SHP77 (cell line): Measurements from ENCODE around the gene HSBP1.

Experiments
- DNase-seq, 2 experiments: peaks; one replicate each; lab custom pipeline; 2025; lab: John Stamatoyannopoulos, UW

Gene HSBP1

GRCh38 chr16:83807710-83808572 lies at the start of gene HSBP1:
TSS of gene HSBP1 (plus strand) at chr16:83807978. CDS start at chr16:83808077, 99 bp downstream.
- peak; percentile 90 to 94 for DNase-seq

GRCh38 chr16:83762141-83762991 lies 45.4 kb upstream of the HSBP1 start:
- no peak for DNase-seq

- DNase-seq: no peak
Observed at GRCh38 chr16:83762992-83763358, 44.8 kb upstream of the HSBP1 start.

GRCh38 chr16:83768986-83769385 lies 38.8 kb upstream of the HSBP1 start:
- no peak for DNase-seq

GRCh38 chr16:83769397-83770008 lies 38.3 kb upstream of the HSBP1 start:
- DNase-seq: no peak

- DNase-seq: peak; percentile 57 to 67
Observed at GRCh38 chr16:83771306-83771942, 36.4 kb upstream of the HSBP1 start.

GRCh38 chr16:83772806-83773205 lies 35.0 kb upstream of the HSBP1 start:
- no peak for DNase-seq

- no peak for DNase-seq
Observed at GRCh38 chr16:83774066-83774465, 33.7 kb upstream of the HSBP1 start.

- no peak for DNase-seq
Observed at GRCh38 chr16:83776944-83777343, 30.8 kb upstream of the HSBP1 start.

- no peak for DNase-seq
Observed at GRCh38 chr16:83779886-83780285, 27.9 kb upstream of the HSBP1 start.

GRCh38 chr16:83785455-83785854 lies 22.3 kb upstream of the HSBP1 start:
- DNase-seq: no peak

- no peak for DNase-seq
Observed at GRCh38 chr16:83789642-83790401, 18.0 kb upstream of the HSBP1 start.

- no peak for DNase-seq
Observed at GRCh38 chr16:83791916-83792315, 15.9 kb upstream of the HSBP1 start.

- DNase-seq: no peak
Observed at GRCh38 chr16:83792391-83792790, 15.4 kb upstream of the HSBP1 start.

GRCh38 chr16:83793179-83793578 lies 14.6 kb upstream of the HSBP1 start:
- peak; percentile 84 to 85 for DNase-seq

GRCh38 chr16:83794860-83795554 lies 12.8 kb upstream of the HSBP1 start:
- no peak for DNase-seq

- DNase-seq: peak; percentile 57 to 82
Observed at GRCh38 chr16:83797013-83797412, 10.8 kb upstream of the HSBP1 start.

- DNase-seq: no peak
Observed at GRCh38 chr16:83799336-83799735, 8.4 kb upstream of the HSBP1 start.

GRCh38 chr16:83802135-83802534 lies 5.6 kb upstream of the HSBP1 start:
- no peak for DNase-seq

- no peak for DNase-seq
Observed at GRCh38 chr16:83802554-83803205, 5.1 kb upstream of the HSBP1 start.
